Testis (tissue), 3 donors: ENCODE results near the gene PARP8. TPM values are rescaled to one million over a fixed set of nuclear protein-coding genes. Genes with fewer than 3 reads are reported as not detected.

Source experiments
- DNase-seq: peaks from one replicate; pipeline ENCODE4 v3.0.0-alpha.2; 2019
- H3K27ac ChIP-seq, 2 donors: fragments of 200-600 bp; sonication (generic); one replicate each; pipeline ENCODE4 v1.5.1; 2019
- H3K27me3 ChIP-seq: fragments of 200-600 bp; sonication (generic); one replicate; pipeline ENCODE4 v1.5.1; 2019
- H3K36me3 ChIP-seq: fragments of 200-600 bp; sonication (generic); one replicate; pipeline ENCODE4 v1.5.1; 2017; ENCODE audit warnings: low read depth; ENCODE audit errors: missing control alignments
- H3K4me1 ChIP-seq: fragments of 200-600 bp; sonication (generic); one replicate; pipeline ENCODE4 v1.5.1; 2019
- H3K4me3 ChIP-seq, 2 donors: fragments of 200-600 bp; sonication (generic); one replicate each; pipeline ENCODE4 v1.5.1; 2017 to 2019
- H3K9me3 ChIP-seq: fragments of 200-600 bp; sonication (generic); one replicate; pipeline ENCODE4 v1.5.1; 2017
- POLR2A ChIP-seq: fragments of 450-650 bp; IDR thresholded peaks from one replicate; pipeline ENCODE4 v1.6.1; 2017; ENCODE audit warnings: antibody characterized with exemption, mild to moderate bottlenecking, moderate library complexity
- WGBS, 2 donors: methylation state at CpG; one replicate each; pipeline ENCODE4 v1.1.5; 2018; 5-methylcytosine and 5-hydroxymethylcytosine counted together
- intact Hi-C: fragments of 100-400 bp; cut with DNase I; formaldehyde crosslinking; loops from one replicate; pipeline ENCODE4 v1.15.1; 2023; ENCODE audit warnings: low total_unique reads
- polyA plus RNA-seq: library from polyadenylated mRNA; stranded (reverse); fragments of 350-450 nt; fragmentation: Illumina TruSeq; extraction: RNeasy Lipid Tissue Mini Kit (QIAGEN cat#74804); gene quantifications from one replicate; pipeline ENCODE4 v1.2.3, GENCODE V29; 2014; ENCODE audit warnings: low read depth, low replicate concordance; ENCODE audit not compliant: insufficient read depth
- total RNA-seq, 2 donors: library from RNA; depleted of rRNA; stranded (reverse); fragments of >200 nt; gene quantifications; one replicate each; pipeline ENCODE4 v1.2.3, GENCODE V29; 2016
- TF ChIP-seq, protein P1 (sequence below), 3 experiments: fragments of 450-650 bp in 2 of 3; fragments of 200-600 bp in 1 of 3; sonication (generic) in 1 of 3; IDR thresholded peaks; one replicate each; pipeline ENCODE4 v1.5.1; 2016 to 2019; ENCODE audit warnings: antibody characterized with exemption in 3 of 3, mild to moderate bottlenecking in 2 of 3, moderate library complexity in 1 of 3

Gene PARP8
- total and polyA plus RNA-seq, 3 donors from 2014 or later: 14.4 to 24.3 (median 18.0) TPM

DNA sequence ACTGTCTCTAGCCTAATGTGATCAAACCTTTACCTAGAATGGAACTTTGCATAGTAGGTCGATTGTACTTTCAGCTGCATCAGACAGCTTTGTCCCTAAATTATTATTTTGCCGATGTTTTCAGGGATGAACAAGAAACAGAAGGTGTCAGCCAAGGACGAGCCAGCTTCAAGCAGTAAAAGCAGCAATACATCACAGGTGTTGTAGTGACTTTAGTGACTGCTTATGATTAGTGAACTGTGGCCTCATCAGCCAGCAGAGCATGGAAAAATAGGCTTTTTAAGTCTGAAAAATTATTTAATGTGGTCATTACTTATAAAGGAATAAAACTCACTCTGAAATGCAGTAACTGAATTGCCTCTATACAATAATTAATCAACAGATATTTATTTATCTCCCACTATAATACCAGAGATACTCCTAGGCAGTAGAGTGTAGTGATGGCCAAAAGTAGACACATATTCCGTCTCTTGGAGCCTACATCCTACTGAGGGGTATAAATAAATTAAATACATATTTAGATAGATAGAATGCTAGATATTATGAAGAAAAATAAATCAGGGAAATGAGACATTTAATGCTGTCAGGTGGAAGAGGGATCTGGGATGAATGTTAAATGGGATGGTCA, 166.3 kb downstream of the PARP8 start:
- Histone ChIP-seq H3K27ac (no peak overlapping the region), H3K4me3 (no peak overlapping the region), H3K36me3 (no peaks in the 10 kb centered on the region), H3K27me3 (no peaks in the 10 kb centered on the region), H3K4me1 (no peaks in the 10 kb centered on the region), H3K9me3 (no peaks in the 10 kb centered on the region)
- intact Hi-C loops: no loop called here
- TF ChIP-seq, protein P1, sequence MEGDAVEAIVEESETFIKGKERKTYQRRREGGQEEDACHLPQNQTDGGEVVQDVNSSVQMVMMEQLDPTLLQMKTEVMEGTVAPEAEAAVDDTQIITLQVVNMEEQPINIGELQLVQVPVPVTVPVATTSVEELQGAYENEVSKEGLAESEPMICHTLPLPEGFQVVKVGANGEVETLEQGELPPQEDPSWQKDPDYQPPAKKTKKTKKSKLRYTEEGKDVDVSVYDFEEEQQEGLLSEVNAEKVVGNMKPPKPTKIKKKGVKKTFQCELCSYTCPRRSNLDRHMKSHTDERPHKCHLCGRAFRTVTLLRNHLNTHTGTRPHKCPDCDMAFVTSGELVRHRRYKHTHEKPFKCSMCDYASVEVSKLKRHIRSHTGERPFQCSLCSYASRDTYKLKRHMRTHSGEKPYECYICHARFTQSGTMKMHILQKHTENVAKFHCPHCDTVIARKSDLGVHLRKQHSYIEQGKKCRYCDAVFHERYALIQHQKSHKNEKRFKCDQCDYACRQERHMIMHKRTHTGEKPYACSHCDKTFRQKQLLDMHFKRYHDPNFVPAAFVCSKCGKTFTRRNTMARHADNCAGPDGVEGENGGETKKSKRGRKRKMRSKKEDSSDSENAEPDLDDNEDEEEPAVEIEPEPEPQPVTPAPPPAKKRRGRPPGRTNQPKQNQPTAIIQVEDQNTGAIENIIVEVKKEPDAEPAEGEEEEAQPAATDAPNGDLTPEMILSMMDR (IDR thresholded peaks at IDR 0.05): no peak
- no peak for TF ChIP-seq POLR2A
- 92 to 93% methylated on average over 4 of the region's 4 CpGs for WGBS, 2 donors
- no peak for DNase-seq

DNA sequence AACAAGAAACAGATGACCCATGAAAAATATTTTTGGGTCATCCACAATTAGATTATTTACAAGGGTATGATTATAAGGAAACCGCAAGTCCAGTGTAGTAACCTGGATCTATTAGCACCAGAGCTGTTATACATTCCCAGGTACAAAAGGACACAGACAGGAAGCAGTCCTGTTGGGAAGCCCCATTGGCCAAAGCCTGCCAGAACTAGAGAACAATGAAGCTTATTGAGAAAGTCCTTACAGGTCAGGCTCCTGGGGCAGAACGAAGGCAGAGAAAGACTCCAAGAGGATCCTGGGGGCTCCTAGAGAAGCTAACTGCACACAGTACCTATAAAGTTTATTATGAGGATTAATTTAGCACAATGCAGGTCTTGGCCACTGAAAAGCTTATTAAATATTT, 169.9 kb downstream of the PARP8 start:
- H3K36me3 ChIP-seq: no peaks in the 10 kb centered on the region
- no peaks in the 10 kb centered on the region for H3K27me3 ChIP-seq
- TF ChIP-seq, protein P1 (IDR thresholded peaks at IDR 0.05): no peak
- TF ChIP-seq POLR2A: no peak
- H3K27ac ChIP-seq: no peak overlapping the region
- H3K9me3 ChIP-seq: no peaks in the 10 kb centered on the region
- intact Hi-C loops: no loop called here
- 89 to 91% methylated on average over 2 of the region's 2 CpGs for WGBS, 2 donors
- H3K4me3 ChIP-seq: no peak overlapping the region
- no peaks in the 10 kb centered on the region for H3K4me1 ChIP-seq
- DNase-seq: no peak

DNA sequence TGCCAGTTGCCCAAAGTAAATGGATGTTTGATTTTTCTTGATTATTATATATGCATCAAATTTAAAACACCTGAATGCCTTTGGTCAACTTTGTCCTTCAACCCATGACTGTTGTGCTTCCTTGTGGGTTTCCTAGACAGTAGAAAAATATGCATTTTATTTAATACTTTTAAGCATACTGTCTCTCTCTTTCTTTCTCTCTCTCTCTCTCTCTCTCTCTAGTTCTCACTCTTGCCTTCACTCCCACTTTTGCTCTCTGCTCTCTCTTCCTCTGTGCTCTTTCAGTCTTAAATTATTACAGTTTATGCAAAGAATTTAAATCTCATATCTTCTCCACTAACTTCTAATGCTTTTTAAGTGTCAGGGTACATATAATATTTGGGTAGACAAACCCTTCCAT, 173.0 kb downstream of the PARP8 start:
- TF ChIP-seq, protein P1 (IDR thresholded peaks at IDR 0.05): no peak
- no peak for TF ChIP-seq POLR2A
- no peak for DNase-seq

DNA sequence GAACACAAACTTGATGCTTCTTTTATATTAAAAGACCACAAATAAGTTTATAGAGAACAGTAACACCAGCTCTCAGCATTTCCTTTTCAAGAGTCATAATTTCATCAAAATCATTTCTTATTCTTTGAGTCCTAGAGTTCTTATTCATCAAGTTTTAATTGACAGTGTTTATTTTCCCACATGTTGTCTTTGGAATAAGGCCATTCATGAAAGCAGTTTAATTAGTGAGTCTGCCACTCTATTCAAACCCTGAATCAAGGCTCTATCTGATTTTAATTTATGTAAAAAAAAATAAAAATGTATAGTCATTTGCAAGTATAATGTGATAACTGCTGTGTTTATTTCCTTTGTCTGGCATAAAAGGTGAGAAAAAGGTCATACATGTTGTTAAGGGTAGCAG, 176.7 kb downstream of the PARP8 start:
- Histone ChIP-seq H3K36me3 (no peaks in the 10 kb centered on the region), H3K4me1 (no peaks in the 10 kb centered on the region), H3K27me3 (no peaks in the 10 kb centered on the region), H3K9me3 (no peaks in the 10 kb centered on the region), H3K4me3 (no peak overlapping the region), H3K27ac (no peak overlapping the region)
- DNase-seq: no peak
- intact Hi-C loops: no loop called here
- TF ChIP-seq POLR2A: no peak
- TF ChIP-seq, protein P1 (IDR thresholded peaks at IDR 0.05): no peak

More for the DNA sequence above, 173.0 kb downstream of the PARP8 start:
- no peak overlapping the region for H3K27ac ChIP-seq
- H3K27me3 ChIP-seq: no peaks in the 10 kb centered on the region
- H3K4me1 ChIP-seq: no peaks in the 10 kb centered on the region
- H3K4me3 ChIP-seq: no peak overlapping the region
- H3K36me3 ChIP-seq: no peaks in the 10 kb centered on the region
- intact Hi-C loops: no loop called here
- no peaks in the 10 kb centered on the region for H3K9me3 ChIP-seq

DNA sequence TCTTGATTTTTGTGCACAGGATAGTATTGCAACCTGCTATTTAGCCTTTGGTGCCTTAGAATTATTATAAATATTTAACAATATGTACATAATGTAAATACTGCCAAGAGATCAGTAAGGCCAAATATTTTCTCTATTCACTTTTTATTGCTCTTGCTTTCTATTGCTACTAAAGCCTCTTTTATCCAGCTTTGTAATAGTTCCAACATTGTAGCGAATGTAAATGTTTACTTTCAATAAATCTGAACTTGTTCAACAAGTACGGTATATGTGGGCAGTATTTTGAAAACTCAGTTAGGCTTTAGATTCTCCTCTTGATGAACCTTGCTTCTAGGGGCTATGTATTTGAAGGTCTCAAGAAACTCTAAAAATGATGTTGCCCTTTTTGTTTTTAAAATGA, 179.8 kb downstream of the PARP8 start:
- Histone ChIP-seq H3K27ac (no peak overlapping the region), H3K4me1 (no peaks in the 10 kb centered on the region), H3K27me3 (no peaks in the 10 kb centered on the region), H3K9me3 (no peaks in the 10 kb centered on the region), H3K4me3 (no peak overlapping the region), H3K36me3 (no peaks in the 10 kb centered on the region)
- intact Hi-C loops: no loop called here
- no peak for DNase-seq
- 81 to 83% methylated on average over 2 of the region's 2 CpGs for WGBS, 2 donors
- no peak for TF ChIP-seq POLR2A
- TF ChIP-seq, protein P1 (IDR thresholded peaks at IDR 0.05): no peak
